K562 (cell line): ENCODE measurements around the gene ZC3H7B. TPM values are rescaled to one million over a fixed set of nuclear protein-coding genes. Genes with fewer than 3 reads are reported as not detected.

Experiments used
- ATAC-seq: fragments of 200-7000 bp; cut with Tn5 transposase; 3 replicates; pipeline ENCODE4 v1.9.1; 2020; ENCODE audit warnings: moderate library complexity
- BruUV-seq: library from RNA; stranded (reverse); fragments of 400-500 nt; replicated peaks from 2 replicates; lab custom pipeline; 2021; lab: Mats Ljungman, UMichigan
- CTCF ChIA-PET: fragments of 300-600 bp; formaldehyde crosslinking; extraction: SDS; loops from one replicate; lab custom pipeline; 2021; ENCODE audit warnings: low intra/inter-chr PET ratio; lab: Yijun Ruan, JAX
- POLR2A ChIA-PET: fragments of 300-600, 350-650 bp; sonication (Branson Sonifier 250); formaldehyde crosslinking; extraction: SDS; loops from one replicate; lab custom pipeline; 2021; ENCODE audit warnings: antibody characterized with exemption, inconsistent platforms; lab: Yijun Ruan, JAX
- DNase-seq, 4 experiments: peaks; one replicate each; pipeline versions ENCODE4 v3.0.0 to v3.0.0-alpha.2; 2011 to 2018; ENCODE audit warnings: low spot score in 3 of 4, mixed read lengths in 3 of 4; ENCODE audit errors: extremely low read depth in 1 of 4
- FAIRE-seq: peaks from 2 replicates; lab custom pipeline; 2011; peaks lifted over from hg19 to GRCh38; lab: Jason Lieb, UNC
- H2AFZ ChIP-seq: 2 replicates; pipeline ENCODE4 v1.6.0; 2011; ENCODE audit warnings: low read depth, low read length, control low read depth, inconsistent platforms
- H3K27ac ChIP-seq: fragments of 200-600 bp; 3 replicates; pipeline ENCODE4 v1.8.0; 2011; ENCODE audit warnings: low read depth, mild to moderate bottlenecking, control low read depth, inconsistent platforms, low read length, moderate library complexity, mixed read lengths; ENCODE audit errors: extremely low read depth
- H3K27me3 ChIP-seq, 2 experiments: fragments of 300-600 bp in 1 of 2; 2 replicates in 1 of 2; 3 replicates in 1 of 2; pipeline versions ENCODE4 v1.6.0 to v1.8.0; 2011; ENCODE audit warnings: inconsistent platforms in 2 of 2, low read length in 2 of 2, mild to moderate bottlenecking in 1 of 2, mixed read lengths in 1 of 2, moderate library complexity in 1 of 2; ENCODE audit not compliant: control insufficient read depth in 2 of 2, insufficient read depth in 2 of 2
- H3K36me3 ChIP-seq: fragments of 300-600 bp; 3 replicates; pipeline ENCODE4 v1.8.0; 2011; ENCODE audit warnings: mild to moderate bottlenecking, low read length, inconsistent platforms; ENCODE audit not compliant: control insufficient read depth, insufficient read depth
- H3K4me1 ChIP-seq, 2 experiments: fragments of 200-600 bp in 1 of 2; replicated peaks in 1 of 2; 2 replicates in 1 of 2; 3 replicates in 1 of 2; pipeline versions ENCODE4 v1.5.1 to v1.8.0; 2011; ENCODE audit warnings: inconsistent platforms in 2 of 2, low read length in 2 of 2, mild to moderate bottlenecking in 1 of 2, mixed read lengths in 1 of 2, moderate library complexity in 1 of 2; ENCODE audit not compliant: control insufficient read depth in 2 of 2, insufficient read depth in 2 of 2
- H3K4me2 ChIP-seq: 2 replicates; pipeline ENCODE4 v1.6.1; 2011; ENCODE audit warnings: low read length, control low read depth, inconsistent platforms, mixed read lengths; ENCODE audit not compliant: insufficient read depth
- H3K4me3 ChIP-seq: fragments of 200-600 bp; sonication (generic), shearing (Covaris generic); 2 replicates; pipeline ENCODE4 v1.5.1; 2016; ENCODE audit warnings: control low read depth, inconsistent platforms
- H3K79me2 ChIP-seq: fragments of 200-600 bp; 3 replicates; pipeline ENCODE4 v1.8.0; 2011; ENCODE audit warnings: low read length, inconsistent platforms; ENCODE audit not compliant: control insufficient read depth, insufficient read depth
- H3K9ac ChIP-seq, 2 experiments: 2 replicates each; pipeline versions ENCODE4 v1.6.0 to v1.6.1; 2011; ENCODE audit warnings: low read depth in 2 of 2, low read length in 2 of 2, control low read depth in 1 of 2, inconsistent platforms in 1 of 2, mild to moderate bottlenecking in 1 of 2, mixed read lengths in 1 of 2; ENCODE audit not compliant: insufficient read depth in 1 of 2
- H3K9me1 ChIP-seq: one replicate; pipeline ENCODE4 v1.6.0; 2011; ENCODE audit warnings: inconsistent platforms, mild to moderate bottlenecking, low read length, moderate library complexity; ENCODE audit not compliant: control insufficient read depth, insufficient read depth
- H3K9me3 ChIP-seq: replicated peaks from 2 replicates; pipeline ENCODE4 v1.5.1; 2011; ENCODE audit warnings: low read depth, low read length, inconsistent platforms; ENCODE audit not compliant: control insufficient read depth, insufficient read depth
- H4K20me1 ChIP-seq: replicated peaks from 2 replicates; pipeline ENCODE4 v1.6.1; 2011; ENCODE audit warnings: low read length, inconsistent platforms, mixed read lengths; ENCODE audit not compliant: control insufficient read depth, insufficient read depth
- ETS1 ChIP-seq: conservative IDR thresholded peaks from 2 replicates; pipeline ENCODE4 v1.6.1; 2011; ENCODE audit warnings: low read depth, mild to moderate bottlenecking, low read length; ENCODE audit not compliant: control insufficient read depth
- GATAD2A ChIP-seq: fragments of 450-650 bp; IDR thresholded peaks from 2 replicates; pipeline ENCODE4 v1.6.1; 2017
- NCOA6 ChIP-seq: fragments of 450-650 bp; IDR thresholded peaks from 2 replicates; pipeline ENCODE4 v1.6.1; 2017; ENCODE audit warnings: mild to moderate bottlenecking
- PHF20 ChIP-seq: fragments of 450-650 bp; IDR thresholded peaks from 2 replicates; pipeline ENCODE4 v1.6.1; 2018; ENCODE audit not compliant: partially characterized antibody
- PREB ChIP-seq: sonication (generic); formaldehyde crosslinking; IDR thresholded peaks from 2 replicates; pipeline ENCODE4 v1.8.1; 2023; ENCODE audit warnings: mild to moderate bottlenecking, missing genetic modification reagents
- PTBP1 ChIP-seq: fragments of 200-400 bp; formaldehyde crosslinking; IDR thresholded peaks from 2 replicates; pipeline ENCODE4 v1.6.1; 2017; ENCODE audit warnings: low read depth, low read length
- STAT5B ChIP-seq: fragments of 250-450 bp; sonication (Bioruptor Pico); IDR thresholded peaks from 2 replicates; pipeline ENCODE4 v1.8.0; 2021; ENCODE audit warnings: mild to moderate bottlenecking, inconsistent platforms
- TCF3 ChIP-seq: sonication (generic); formaldehyde crosslinking; IDR thresholded peaks from 2 replicates; pipeline ENCODE4 v1.4.0; 2020; ENCODE audit warnings: mild to moderate bottlenecking, missing genetic modification reagents
- ZNF224 ChIP-seq: sonication (generic); formaldehyde crosslinking; IDR thresholded peaks from 2 replicates; pipeline ENCODE4 v1.8.0; 2022; ENCODE audit warnings: mild to moderate bottlenecking, missing genetic modification reagents
- ZNF584 ChIP-seq: fragments of 200-800 bp; sonication (Bioruptor generic); IDR thresholded peaks from 2 replicates; pipeline ENCODE4 v1.6.1; 2016; ENCODE audit warnings: low read depth, mild to moderate bottlenecking, missing genetic modification characterization, missing compliant biosample characterization
- WGBS: fragments of 100-300 bp; shearing (Covaris generic); methylation state at CpG from one replicate; pipeline ENCODE4 v1.1.6; 2016; ENCODE audit warnings: low coverage, mixed read lengths; ENCODE audit not compliant: insufficient coverage; ENCODE audit errors: missing lambda C conversion rate; 5-methylcytosine and 5-hydroxymethylcytosine counted together
- in situ Hi-C: fragments of 300-500 bp; cut with MboI; formaldehyde crosslinking; loops from 4 replicates; pipeline ENCODE4 v1.15.0; 2018; ENCODE audit warnings: inconsistent platforms, mixed read lengths
- intact Hi-C: fragments of 100-400 bp; cut with micrococcal nuclease; formaldehyde crosslinking; loops from 2 replicates; pipeline ENCODE4 v1.14.2; 2022
- polyA plus RNA-seq, 8 experiments: library from polyadenylated mRNA; depleted of rRNA in 4 of 8; stranded (reverse) in 5 of 8; unstranded in 3 of 8; fragments of >200 nt; fragmentation: Nextera tagmentation in 2 of 8; fragmentation: Illumina TruSeq in 1 of 8; extraction: Ambion mirVana in 2 of 8; extraction: Trizol in 1 of 8; gene quantifications; 2 replicates each; pipeline versions ENCODE4 v1.2.1 to v1.2.3, GENCODE V29; 2011 to 2014; ENCODE audit warnings: inconsistent platforms in 1 of 8, missing spikeins in 1 of 8
- total RNA-seq, 7 experiments: library from RNA; depleted of rRNA in 6 of 7; stranded (reverse); fragments of >200 nt in 6 of 7; fragmentation: Illumina TruSeq in 2 of 7; extraction: Trizol in 2 of 7; gene quantifications; 2 replicates each; pipeline versions ENCODE4 v1.2.1 to v1.2.3, GENCODE V29; 2011 to 2021; ENCODE audit warnings: low replicate concordance in 1 of 7
- TF ChIP-seq, protein P1 (sequence below): fragments of 250-450 bp; sonication (Bioruptor Pico); IDR thresholded peaks from 2 replicates; pipeline ENCODE4 v1.8.0; 2021; ENCODE audit warnings: mild to moderate bottlenecking, moderate library complexity

Gene ZC3H7B
- total and polyA plus RNA-seq, 9 of the 15 experiments (the other 6 are each of a cell fraction or from before 2014, with no cell fraction given): 0.07 to 49.8 (median 26.8) TPM

DNA sequence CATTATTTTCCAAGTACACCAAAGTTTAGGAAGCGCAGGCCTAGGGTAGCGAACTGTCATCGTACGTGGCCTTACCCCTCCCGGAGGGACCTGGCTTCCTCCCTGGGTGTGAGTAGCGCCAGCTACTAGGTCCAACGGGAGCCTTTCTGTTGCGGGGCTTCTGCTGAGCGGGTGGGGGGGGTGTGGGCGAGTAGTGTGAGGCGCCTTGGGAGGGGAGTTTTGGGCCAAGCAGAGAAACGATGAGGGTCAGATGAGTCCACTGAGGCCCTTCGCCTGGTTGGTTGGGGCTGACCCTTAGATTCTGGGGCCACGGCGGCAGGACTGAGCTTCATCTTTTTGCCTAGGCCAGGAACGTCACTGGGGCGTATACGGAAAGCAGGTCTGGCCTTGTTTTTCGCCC, 81.3 kb downstream of the ZC3H7B start:
- Histone ChIP-seq H3K27ac (no peak overlapping the region), H3K79me2 (no peaks in the 10 kb centered on the region), H3K36me3 (no peaks in the 10 kb centered on the region), H3K9ac (peak overlapping the region in 1 of 2 experiments; percentile 70; a peak in 1 of 4 replicates), H3K9me3 (no peaks in the 10 kb centered on the region), H3K4me3 (peak overlapping the region; percentile 86), H4K20me1 (no peaks in the 10 kb centered on the region), H2AFZ (peak overlapping the region; percentile 56), H3K4me2 (peak overlapping the region; percentile 59), H3K27me3 (no peaks in the 10 kb centered on the region), H3K9me1 (no peaks in the 10 kb centered on the region), H3K4me1 (peaks cover 2 to 28% of the 10 kb centered on the region in 2 experiments; a peak in 4 of 5 replicates)
- DNase-seq (peak in 1 of 4 experiments; percentile 20), ATAC-seq (no peak), FAIRE-seq (no peak)
- intact Hi-C loops: loop anchor here (5.0 kb wide), 1 partner anchor 95 kb away; the partner anchor contains the start of gene RANGAP1
- in situ Hi-C loops: no loop called here
- 49% methylated on average over 13 of the region's 19 CpGs for WGBS
- CTCF ChIA-PET: no interaction called here
- BruUV-seq: no TSS peak
- no peak for TF ChIP-seq NCOA6
- no peak for TF ChIP-seq GATAD2A
- no peak for TF ChIP-seq ETS1
- TF ChIP-seq TCF3: no peak
- TF ChIP-seq, protein P1, sequence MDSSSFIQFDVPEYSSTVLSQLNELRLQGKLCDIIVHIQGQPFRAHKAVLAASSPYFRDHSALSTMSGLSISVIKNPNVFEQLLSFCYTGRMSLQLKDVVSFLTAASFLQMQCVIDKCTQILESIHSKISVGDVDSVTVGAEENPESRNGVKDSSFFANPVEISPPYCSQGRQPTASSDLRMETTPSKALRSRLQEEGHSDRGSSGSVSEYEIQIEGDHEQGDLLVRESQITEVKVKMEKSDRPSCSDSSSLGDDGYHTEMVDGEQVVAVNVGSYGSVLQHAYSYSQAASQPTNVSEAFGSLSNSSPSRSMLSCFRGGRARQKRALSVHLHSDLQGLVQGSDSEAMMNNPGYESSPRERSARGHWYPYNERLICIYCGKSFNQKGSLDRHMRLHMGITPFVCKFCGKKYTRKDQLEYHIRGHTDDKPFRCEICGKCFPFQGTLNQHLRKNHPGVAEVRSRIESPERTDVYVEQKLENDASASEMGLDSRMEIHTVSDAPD: no peak
- no peak for TF ChIP-seq ZNF224 (CRISPR knock-in tag)
- TF ChIP-seq PHF20: no peak
- no peak for TF ChIP-seq ZNF584 (CRISPR knock-in tag)
- TF ChIP-seq STAT5B (CRISPR knock-in tag): no peak
- no peak for TF ChIP-seq PREB (CRISPR knock-in tag)
- no peak for TF ChIP-seq PTBP1
- POLR2A ChIA-PET: interaction anchor here (0.8 kb wide), 1 partner anchor 29 kb away, joined by 3 read pairs; no protein-coding TSS in a partner anchor
